ENCODE data around the gene SMYD2.

Gene SMYD2

DNA sequence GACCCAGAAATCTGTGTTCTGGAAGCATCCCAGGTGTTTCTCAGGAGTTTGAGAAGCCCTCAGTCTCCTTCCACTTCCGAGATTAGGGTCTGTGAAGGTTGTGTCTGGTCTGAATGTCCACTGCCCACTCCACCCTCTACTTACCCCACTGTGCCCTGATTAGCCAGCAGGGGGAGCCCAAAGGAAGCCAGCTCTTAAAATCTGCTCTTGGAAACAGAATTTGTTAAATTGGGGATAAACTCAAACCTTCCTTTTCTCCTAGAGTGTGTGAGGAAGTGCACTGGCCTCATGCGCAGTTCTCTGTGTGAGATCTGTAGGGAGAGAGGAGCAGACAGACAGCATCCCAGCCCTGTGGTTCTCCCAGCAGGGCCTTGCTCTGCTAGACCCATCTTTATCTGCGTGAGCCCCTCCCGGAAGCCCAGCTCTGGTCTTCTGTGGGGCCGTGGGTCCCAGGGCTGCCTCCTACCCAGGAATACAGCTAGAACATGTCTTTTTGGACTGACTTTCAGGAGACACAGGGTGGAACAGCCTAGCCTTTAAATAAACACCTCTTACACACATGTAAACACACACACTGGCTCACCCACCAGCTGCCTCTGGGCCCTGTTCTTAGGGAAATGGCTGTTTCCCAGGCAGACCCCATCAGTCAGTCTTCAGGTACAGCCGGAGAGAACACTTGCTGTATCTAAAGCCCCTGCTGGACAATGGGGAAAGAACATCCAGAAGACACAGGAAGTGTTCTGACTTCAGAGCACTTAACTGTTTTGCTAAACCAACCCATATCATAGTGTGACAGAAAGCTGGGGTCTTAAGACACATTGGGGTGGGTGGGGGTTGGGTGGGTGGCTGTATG lies 52.2 kb downstream of the SMYD2 start:
- in situ Hi-C loops (cut with HindIII; ENCODE audit: low sequenced_read_pairs), result no loop called here

DNA sequence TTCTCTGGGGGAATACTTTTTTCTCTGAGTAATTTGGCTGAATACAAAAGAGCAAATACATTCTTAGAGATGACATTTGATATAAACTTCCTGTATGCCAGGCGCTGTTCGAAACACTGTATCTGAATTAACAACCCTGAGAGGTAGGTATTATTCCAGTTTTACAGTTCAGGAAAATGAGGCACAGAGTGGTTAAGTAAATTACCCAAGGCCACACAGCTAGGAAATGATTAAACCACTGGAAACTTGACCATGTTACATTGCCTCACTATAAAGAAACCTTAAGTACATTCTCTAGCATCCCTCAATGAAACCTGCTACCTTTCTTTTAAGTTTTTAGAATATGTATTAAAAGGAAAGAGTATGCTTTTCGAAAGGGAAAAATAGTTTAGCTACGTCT lies 54.6 kb downstream of the SMYD2 start:
- H3K4me3 ChIP-seq (ENCODE audit: low read depth, low read length), result no peak overlapping the region
- TF ChIP-seq, protein P1, sequence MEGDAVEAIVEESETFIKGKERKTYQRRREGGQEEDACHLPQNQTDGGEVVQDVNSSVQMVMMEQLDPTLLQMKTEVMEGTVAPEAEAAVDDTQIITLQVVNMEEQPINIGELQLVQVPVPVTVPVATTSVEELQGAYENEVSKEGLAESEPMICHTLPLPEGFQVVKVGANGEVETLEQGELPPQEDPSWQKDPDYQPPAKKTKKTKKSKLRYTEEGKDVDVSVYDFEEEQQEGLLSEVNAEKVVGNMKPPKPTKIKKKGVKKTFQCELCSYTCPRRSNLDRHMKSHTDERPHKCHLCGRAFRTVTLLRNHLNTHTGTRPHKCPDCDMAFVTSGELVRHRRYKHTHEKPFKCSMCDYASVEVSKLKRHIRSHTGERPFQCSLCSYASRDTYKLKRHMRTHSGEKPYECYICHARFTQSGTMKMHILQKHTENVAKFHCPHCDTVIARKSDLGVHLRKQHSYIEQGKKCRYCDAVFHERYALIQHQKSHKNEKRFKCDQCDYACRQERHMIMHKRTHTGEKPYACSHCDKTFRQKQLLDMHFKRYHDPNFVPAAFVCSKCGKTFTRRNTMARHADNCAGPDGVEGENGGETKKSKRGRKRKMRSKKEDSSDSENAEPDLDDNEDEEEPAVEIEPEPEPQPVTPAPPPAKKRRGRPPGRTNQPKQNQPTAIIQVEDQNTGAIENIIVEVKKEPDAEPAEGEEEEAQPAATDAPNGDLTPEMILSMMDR (IDR thresholded peaks at IDR 0.05; ENCODE audit: low read depth, low read length), result no peak
- DNase-seq (ENCODE audit: low read depth, low spot score), result no peak
- in situ Hi-C loops (cut with HindIII; ENCODE audit: low sequenced_read_pairs), result no loop called here

More for the DNA sequence above, 52.2 kb downstream of the SMYD2 start:
- TF ChIP-seq, protein P1 (IDR thresholded peaks at IDR 0.05; ENCODE audit: low read depth, low read length), result peak; percentile 98
- no peak overlapping the region for H3K4me3 ChIP-seq (ENCODE audit: low read depth, low read length)
- DNase-seq (ENCODE audit: low read depth, low spot score), result peak; percentile 68

GRCh38 chr1:214337015-214337414 lies 56.1 kb downstream of the SMYD2 start:
- no peak for DNase-seq (ENCODE audit: low read depth, low spot score)
- TF ChIP-seq, protein P1 (IDR thresholded peaks at IDR 0.05; ENCODE audit: low read depth, low read length), result no peak
- in situ Hi-C loops (cut with HindIII; ENCODE audit: low sequenced_read_pairs), result no loop called here
- no peak overlapping the region for H3K4me3 ChIP-seq (ENCODE audit: low read depth, low read length)

- peak; percentile 84 for DNase-seq (ENCODE audit: low read depth, low spot score)
- TF ChIP-seq, protein P1 (IDR thresholded peaks at IDR 0.05; ENCODE audit: low read depth, low read length), result no peak
- no peak overlapping the region for H3K4me3 ChIP-seq (ENCODE audit: low read depth, low read length)
- in situ Hi-C loops (cut with HindIII; ENCODE audit: low sequenced_read_pairs), result no loop called here
Observed at GRCh38 chr1:214337511-214337910, 56.6 kb downstream of the SMYD2 start.

DNA sequence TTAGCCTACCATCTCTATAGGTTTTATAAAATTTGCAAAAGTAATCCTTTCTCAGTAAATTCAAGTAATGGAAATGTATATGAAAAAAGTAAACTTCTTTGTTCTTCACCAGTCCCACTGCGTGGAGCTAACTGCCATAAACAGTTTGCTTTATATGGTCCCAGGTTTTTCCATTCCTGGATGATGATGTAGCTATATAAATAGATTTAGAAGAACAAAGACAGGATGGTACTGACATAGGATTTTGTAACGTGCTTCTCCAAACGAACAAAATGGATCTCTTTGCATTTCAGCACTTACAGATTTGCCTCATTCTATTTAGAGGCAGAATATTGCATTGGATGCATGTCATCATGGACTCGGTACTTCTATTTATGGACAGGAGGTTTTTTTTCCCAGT lies 57.3 kb downstream of the SMYD2 start:
- TF ChIP-seq, protein P1 (IDR thresholded peaks at IDR 0.05; ENCODE audit: low read depth, low read length), result no peak
- in situ Hi-C loops (cut with HindIII; ENCODE audit: low sequenced_read_pairs), result no loop called here
- DNase-seq (ENCODE audit: low read depth, low spot score), result no peak
- no peak overlapping the region for H3K4me3 ChIP-seq (ENCODE audit: low read depth, low read length)

DNA sequence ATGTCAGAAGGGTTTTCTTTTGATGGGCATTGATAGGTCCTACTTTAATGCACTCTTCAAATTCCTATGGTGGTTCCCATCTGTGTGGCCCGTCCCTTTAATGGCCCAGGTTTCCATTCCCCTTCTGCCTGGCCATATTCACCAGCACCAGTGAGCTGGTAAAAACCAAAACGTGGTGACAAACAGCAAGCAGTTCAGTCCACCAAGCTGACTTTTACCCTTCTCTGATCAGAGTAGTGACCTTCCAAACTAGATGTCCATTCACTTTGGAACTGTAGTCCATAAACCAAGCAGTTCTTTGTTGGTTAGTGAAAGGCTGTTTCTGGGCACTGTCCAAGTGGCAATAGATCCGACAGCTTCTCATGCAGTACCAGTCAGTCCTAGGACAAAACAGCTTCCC lies 60.5 kb downstream of the SMYD2 start:
- in situ Hi-C loops (cut with HindIII; ENCODE audit: low sequenced_read_pairs), result no loop called here
- DNase-seq (ENCODE audit: low read depth, low spot score), result no peak
- no peak overlapping the region for H3K4me3 ChIP-seq (ENCODE audit: low read depth, low read length)
- TF ChIP-seq, protein P1 (IDR thresholded peaks at IDR 0.05; ENCODE audit: low read depth, low read length), result no peak

Data from astrocyte of the spinal cord (primary cell).